ENCODE data around the gene C2CD2. TPM values are rescaled to one million over a fixed set of nuclear protein-coding genes. Genes with fewer than 3 reads are reported as not detected.

Gene C2CD2
- polyA plus RNA-seq, 1 donor (not counting 4 experiments of a cell fraction or from before 2014, with no cell fraction given), result 39.9 TPM

- no peaks in the 10 kb centered on the region for H3K79me2 ChIP-seq (ENCODE audit: control insufficient read depth, insufficient read depth, low read length)
- H3K27me3 ChIP-seq (ENCODE audit: control insufficient read depth, extremely low read depth, insufficient read depth, low read length), result no peaks in the 10 kb centered on the region
- H3K9me3 ChIP-seq (ENCODE audit: control insufficient read depth, low read depth, low read length), result no peaks in the 10 kb centered on the region
- H2AFZ ChIP-seq (ENCODE audit: control insufficient read depth, low read length), result no peak overlapping the region
- no peaks in the 10 kb centered on the region for H3K9me1 ChIP-seq (ENCODE audit: control insufficient read depth, extremely low read depth, insufficient read depth, low read length)
- DNase-seq (ENCODE audit: low read depth, low spot score), result no peak
- no peaks in the 10 kb centered on the region for H4K20me1 ChIP-seq (ENCODE audit: control insufficient read depth, extremely low read depth, insufficient read depth, low read length)
- no peak overlapping the region for H3K4me3 ChIP-seq (ENCODE audit: control insufficient read depth in 2 of 3, extremely low read depth in 1 of 3, insufficient read depth in 2 of 3, low read depth in 1 of 3, low read length in 3 of 3)
- dilution Hi-C loops (cut with MboI; ENCODE audit: extremely low pct_ligation_motif_present, low sequenced_read_pairs), result no loop called here
- no peak overlapping the region for H3K9ac ChIP-seq (ENCODE audit: control insufficient read depth, extremely low read depth, insufficient read depth, low read length)
- H3K36me3 ChIP-seq (ENCODE audit: control insufficient read depth in 2 of 2, extremely low read depth in 1 of 2, insufficient read depth in 2 of 2, low read length in 2 of 2), result peaks cover 6 to 14% of the 10 kb centered on the region in 2 experiments
- H3K4me2 ChIP-seq (ENCODE audit: control insufficient read depth, extremely low read depth, insufficient read depth, low read depth, low read length), result no peak overlapping the region
- FAIRE-seq, result no peak
- TF ChIP-seq, protein P1, sequence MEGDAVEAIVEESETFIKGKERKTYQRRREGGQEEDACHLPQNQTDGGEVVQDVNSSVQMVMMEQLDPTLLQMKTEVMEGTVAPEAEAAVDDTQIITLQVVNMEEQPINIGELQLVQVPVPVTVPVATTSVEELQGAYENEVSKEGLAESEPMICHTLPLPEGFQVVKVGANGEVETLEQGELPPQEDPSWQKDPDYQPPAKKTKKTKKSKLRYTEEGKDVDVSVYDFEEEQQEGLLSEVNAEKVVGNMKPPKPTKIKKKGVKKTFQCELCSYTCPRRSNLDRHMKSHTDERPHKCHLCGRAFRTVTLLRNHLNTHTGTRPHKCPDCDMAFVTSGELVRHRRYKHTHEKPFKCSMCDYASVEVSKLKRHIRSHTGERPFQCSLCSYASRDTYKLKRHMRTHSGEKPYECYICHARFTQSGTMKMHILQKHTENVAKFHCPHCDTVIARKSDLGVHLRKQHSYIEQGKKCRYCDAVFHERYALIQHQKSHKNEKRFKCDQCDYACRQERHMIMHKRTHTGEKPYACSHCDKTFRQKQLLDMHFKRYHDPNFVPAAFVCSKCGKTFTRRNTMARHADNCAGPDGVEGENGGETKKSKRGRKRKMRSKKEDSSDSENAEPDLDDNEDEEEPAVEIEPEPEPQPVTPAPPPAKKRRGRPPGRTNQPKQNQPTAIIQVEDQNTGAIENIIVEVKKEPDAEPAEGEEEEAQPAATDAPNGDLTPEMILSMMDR (optimal IDR thresholded peaks at IDR 0.05 in 1 of 3, IDR thresholded peaks at IDR 0.05 in 1 of 3, conservative IDR thresholded peaks at IDR 0.05 in 1 of 3; ENCODE audit: extremely low read depth in 1 of 3, insufficient read depth in 2 of 3, low read length in 3 of 3), result no peak
- no peak for TF ChIP-seq EZH2 (IDR thresholded peaks at IDR 0.05; ENCODE audit: low read length)
- no peaks in the 10 kb centered on the region for H3K4me1 ChIP-seq (ENCODE audit: control insufficient read depth, extremely low read depth, insufficient read depth, low read length)
- H3K27ac ChIP-seq (ENCODE audit: control insufficient read depth, insufficient read depth, low read length), result no peak overlapping the region
Measured at GRCh38 chr21:41839387-41840000, 114.3 kb downstream of the C2CD2 start.

GRCh38 chr21:41837756-41838297 is 116.0 kb downstream of the C2CD2 start:
- no peaks in the 10 kb centered on the region for H4K20me1 ChIP-seq (ENCODE audit: control insufficient read depth, extremely low read depth, insufficient read depth, low read length)
- peaks cover 7 to 19% of the 10 kb centered on the region in 2 experiments for H3K36me3 ChIP-seq (ENCODE audit: control insufficient read depth in 2 of 2, extremely low read depth in 1 of 2, insufficient read depth in 2 of 2, low read length in 2 of 2)
- no peak overlapping the region for H3K27ac ChIP-seq (ENCODE audit: control insufficient read depth, insufficient read depth, low read length)
- H3K9me1 ChIP-seq (ENCODE audit: control insufficient read depth, extremely low read depth, insufficient read depth, low read length), result no peaks in the 10 kb centered on the region
- no peak for DNase-seq (ENCODE audit: low read depth, low spot score)
- H3K27me3 ChIP-seq (ENCODE audit: control insufficient read depth, extremely low read depth, insufficient read depth, low read length), result no peaks in the 10 kb centered on the region
- no peaks in the 10 kb centered on the region for H3K4me1 ChIP-seq (ENCODE audit: control insufficient read depth, extremely low read depth, insufficient read depth, low read length)
- no peak for FAIRE-seq
- no peak overlapping the region for H2AFZ ChIP-seq (ENCODE audit: control insufficient read depth, low read length)
- H3K4me3 ChIP-seq (ENCODE audit: control insufficient read depth in 2 of 3, extremely low read depth in 1 of 3, insufficient read depth in 2 of 3, low read depth in 1 of 3, low read length in 3 of 3), result no peak overlapping the region
- H3K4me2 ChIP-seq (ENCODE audit: control insufficient read depth, extremely low read depth, insufficient read depth, low read depth, low read length), result no peak overlapping the region
- no peaks in the 10 kb centered on the region for H3K79me2 ChIP-seq (ENCODE audit: control insufficient read depth, insufficient read depth, low read length)
- no peak for TF ChIP-seq EZH2 (IDR thresholded peaks at IDR 0.05; ENCODE audit: low read length)
- TF ChIP-seq, protein P1 (optimal IDR thresholded peaks at IDR 0.05 in 1 of 3, IDR thresholded peaks at IDR 0.05 in 1 of 3, conservative IDR thresholded peaks at IDR 0.05 in 1 of 3; ENCODE audit: extremely low read depth in 1 of 3, insufficient read depth in 2 of 3, low read length in 3 of 3), result no peak
- no peaks in the 10 kb centered on the region for H3K9me3 ChIP-seq (ENCODE audit: control insufficient read depth, low read depth, low read length)
- no peak overlapping the region for H3K9ac ChIP-seq (ENCODE audit: control insufficient read depth, extremely low read depth, insufficient read depth, low read length)
- dilution Hi-C loops (cut with MboI; ENCODE audit: extremely low pct_ligation_motif_present, low sequenced_read_pairs), result no loop called here
